ENCODE measurements around the gene PPP1R14C.

- no peak for TF ChIP-seq CTCF (IDR thresholded peaks at IDR 0.05; ENCODE audit: low read depth, low read length)
- TF ChIP-seq EZH2phosphoT487 (IDR thresholded peaks at IDR 0.05; ENCODE audit: low read depth): no peak
Observed at GRCh38 chr6:150150821-150151646, 8.2 kb downstream of the PPP1R14C start.

Data from OCI-LY3 (cell line).